HuH-7.5 (cell line): ENCODE data around the gene NOM1.

Source experiments
- DNase-seq: peaks from one replicate; pipeline ENCODE4 v3.0.0; 2011; ENCODE audit warnings: low spot score

NOM1 gene

GRCh38 chr7:157005456-157006204 lies 56.1 kb downstream of the NOM1 start:
- DNase-seq: no peak

- no peak for DNase-seq
These were observed 56.8 kb downstream of the NOM1 start for GRCh38 chr7:157006205-157006747.

- no peak for DNase-seq
These were observed 57.4 kb downstream of the NOM1 start for GRCh38 chr7:157006829-157007469.

- no peak for DNase-seq
These were observed 58.1 kb downstream of the NOM1 start for GRCh38 chr7:157007470-157008066.

GRCh38 chr7:157008206-157009169 lies 59.0 kb downstream of the NOM1 start:
- DNase-seq: no peak

GRCh38 chr7:157009170-157009777 lies 59.8 kb downstream of the NOM1 start:
- peak; percentile 91 for DNase-seq

GRCh38 chr7:157009778-157010587 lies 60.5 kb downstream of the NOM1 start:
- DNase-seq: no peak

GRCh38 chr7:157010588-157011332 lies 61.2 kb downstream of the NOM1 start, which contains the start of gene MNX1:
Gene MNX1 (minus strand): TSS chr7:157010663. CDS start chr7:157010350, 313 bp downstream.
- peak; percentile 99 for DNase-seq

- no peak for DNase-seq
These were observed 62.0 kb downstream of the NOM1 start for GRCh38 chr7:157011333-157012112.

GRCh38 chr7:157012113-157012547 lies 62.6 kb downstream of the NOM1 start:
- no peak for DNase-seq

- DNase-seq: no peak
These were observed 63.6 kb downstream of the NOM1 start for GRCh38 chr7:157013101-157013500.

GRCh38 chr7:157013602-157014549 lies 64.4 kb downstream of the NOM1 start:
- no peak for DNase-seq

- DNase-seq: no peak
These were observed 65.4 kb downstream of the NOM1 start for GRCh38 chr7:157014635-157015555.

- no peak for DNase-seq
These were observed 66.5 kb downstream of the NOM1 start for GRCh38 chr7:157016024-157016351.

- no peak for DNase-seq
These were observed 67.0 kb downstream of the NOM1 start for GRCh38 chr7:157016352-157017041.

GRCh38 chr7:157017149-157017548 lies 67.6 kb downstream of the NOM1 start:
- no peak for DNase-seq
